Spleen (tissue), 11 donors: ENCODE measurements around the gene SSNA1. TPM values are rescaled to one million over a fixed set of nuclear protein-coding genes. Genes with fewer than 3 reads are reported as not detected.

Source experiments
- DNase-seq: peaks from one replicate; pipeline ENCODE4 v3.0.0-alpha.2; 2020
- H3K27ac ChIP-seq, 8 donors: fragments of 200-600 bp; sonication (generic) in 7 of 8; 1 replicate in 4 of 8; 2 replicates in 4 of 8; pipeline versions ENCODE4 v1.5.0 to v1.8.0; 2016 to 2021; ENCODE audit warnings: inconsistent platforms in 4 of 8, mild to moderate bottlenecking in 4 of 8, moderate library complexity in 1 of 8
- H3K27me3 ChIP-seq, 7 donors: fragments of 200-600 bp; sonication (generic) in 6 of 7; replicated peaks in 1 of 7; 1 replicate in 4 of 7; 2 replicates in 3 of 7; pipeline versions ENCODE4 v1.5.0 to v1.8.0; 2016 to 2021; ENCODE audit warnings: inconsistent platforms in 3 of 7, mild to moderate bottlenecking in 1 of 7
- H3K36me3 ChIP-seq, 6 donors: fragments of 200-600 bp; sonication (generic) in 5 of 6; 1 replicate in 4 of 6; 2 replicates in 2 of 6; pipeline versions ENCODE4 v1.5.0 to v1.8.0; 2016 to 2021; ENCODE audit warnings: inconsistent platforms in 2 of 6
- H3K4me1 ChIP-seq, 6 donors: fragments of 200-600 bp; sonication (generic) in 5 of 6; 1 replicate in 3 of 6; 2 replicates in 3 of 6; pipeline versions ENCODE4 v1.5.0 to v1.8.0; 2016 to 2021; ENCODE audit warnings: inconsistent platforms in 3 of 6
- H3K4me3 ChIP-seq, 8 donors: fragments of 200-600 bp; sonication (generic) in 7 of 8; 1 replicate in 4 of 8; 2 replicates in 4 of 8; pipeline versions ENCODE4 v1.5.0 to v1.8.0; 2016 to 2021; ENCODE audit warnings: inconsistent platforms in 4 of 8, mild to moderate bottlenecking in 4 of 8, moderate library complexity in 2 of 8
- H3K9me3 ChIP-seq, 8 donors: fragments of 200-600 bp; sonication (generic) in 7 of 8; 1 replicate in 4 of 8; 2 replicates in 4 of 8; pipeline versions ENCODE4 v1.5.0 to v1.8.0; 2016 to 2021; ENCODE audit warnings: inconsistent platforms in 4 of 8
- CTCF ChIP-seq, 11 experiments: fragments of 200-600 bp in 7 of 11; fragments of 450-650 bp in 4 of 11; sonication (generic) in 4 of 11; IDR thresholded peaks in 8 of 11; conservative IDR thresholded peaks in 3 of 11; 1 replicate in 7 of 11; 2 replicates in 4 of 11; pipeline versions ENCODE4 v1.4.0 to v1.8.0; 2016 to 2021; ENCODE audit warnings: antibody characterized with exemption in 11 of 11, inconsistent platforms in 4 of 11, mild to moderate bottlenecking in 1 of 11
- POLR2A ChIP-seq, 3 donors: fragments of 450-650 bp; IDR thresholded peaks; one replicate each; pipeline ENCODE4 v1.5.1; 2017; ENCODE audit warnings: antibody characterized with exemption in 3 of 3, mild to moderate bottlenecking in 1 of 3
- POLR2AphosphoS5 ChIP-seq, 3 donors: sonication (generic); formaldehyde crosslinking; IDR thresholded peaks; one replicate each; pipeline ENCODE4 v1.5.1; 2017; ENCODE audit warnings: antibody characterized with exemption in 3 of 3
- WGBS, 5 donors: extraction: QIAGEN DNeasy Blood & Tissue Kit in 3 of 5; methylation state at CpG; one replicate each; pipeline versions ENCODE4 v1.1.5 to v1.1.7; 2013 to 2018; 5-methylcytosine and 5-hydroxymethylcytosine counted together
- intact Hi-C: fragments of 100-400 bp; cut with DNase I; formaldehyde crosslinking; loops from one replicate; pipeline ENCODE4 v1.15.0; 2023; ENCODE audit warnings: low total_unique reads
- polyA plus RNA-seq, 3 donors: library from polyadenylated mRNA; stranded (reverse); fragments of 200-250 nt; gene quantifications; one replicate each; pipeline ENCODE4 v1.2.1, GENCODE V29; 2013
- total RNA-seq, 7 donors: library from RNA; depleted of rRNA in 3 of 7; stranded (reverse); fragments of >200 nt in 3 of 7; fragmentation: NEBNext Ultra II Directional in 4 of 7; extraction: Animal tissue kit (Norgen Biotek cat#: 25700) in 4 of 7; gene quantifications; one replicate each; pipeline versions ENCODE4 v1.1.0 to v1.2.1, GENCODE V29; 2016 to 2021
- donor health status: healthy with polysubstance abuse.
- donor health status: DM: no; HTN: no; CAD: no; lungs with moderate emphysema.
- donor health status: DM: no; HTN: no; CAD: no.
- donor health status: Bipolar disorder and iron deficiency.
- donor health status: healthy.
- donor health status: DM: no; HTN: no; CAD: no.
- donor health status: DM: yes; HTN: yes; CAD: no.

SSNA1 gene
- total and polyA plus RNA-seq, 10 donors, result 38.2 to 109 (median 48.0) TPM

DNA sequence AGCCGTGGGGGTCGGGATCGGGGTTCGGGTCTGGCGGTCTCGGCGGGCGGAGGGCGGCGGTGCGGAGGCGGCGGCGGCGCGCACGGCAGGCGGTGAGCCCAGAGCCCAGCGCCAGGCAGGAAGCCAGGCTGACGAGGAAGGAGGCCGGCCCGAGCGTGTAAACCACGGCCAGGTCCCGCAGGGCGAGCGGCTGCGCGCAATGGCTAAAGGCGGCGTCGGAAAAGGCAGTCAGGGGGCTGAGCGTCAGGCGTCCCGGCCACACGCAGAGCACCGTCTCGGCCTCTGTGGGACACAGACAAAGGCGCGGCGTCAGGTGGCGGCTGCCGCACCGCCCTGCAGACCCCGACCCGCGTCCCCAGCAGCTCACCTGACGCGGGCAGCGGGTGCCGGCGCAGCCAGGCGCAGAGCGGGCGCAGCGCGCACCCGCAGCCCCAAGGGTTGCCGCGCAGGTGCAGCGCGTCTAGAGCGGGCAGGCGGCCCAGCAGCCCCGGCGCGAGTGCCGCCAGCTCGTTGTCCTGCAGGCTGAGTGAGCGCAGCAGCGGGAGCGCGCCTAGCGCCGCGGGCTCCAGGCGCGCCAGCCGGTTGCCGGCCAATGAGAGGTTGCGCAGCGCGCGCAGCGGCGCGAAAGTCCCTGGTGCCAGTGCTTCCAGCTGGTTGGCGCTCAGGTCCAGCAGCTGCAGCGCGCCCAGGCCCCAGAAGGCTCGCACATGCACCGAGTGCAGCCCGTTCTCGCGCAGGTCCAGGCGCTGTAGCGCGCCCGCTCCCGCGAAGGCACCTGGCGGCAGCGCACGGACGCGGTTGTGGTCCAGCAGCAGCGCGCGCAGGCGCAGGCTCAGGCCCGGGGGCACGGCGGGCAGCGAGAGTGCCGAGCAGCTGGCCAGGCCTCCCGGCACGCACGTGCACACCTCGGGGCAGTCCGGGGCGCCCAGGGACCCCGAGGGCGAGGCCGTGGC lies 19.3 kb upstream of the SSNA1 start:
- intact Hi-C loops, result no loop called here
- peak overlapping the region; percentile 3 to 68 (median 36) for H3K4me3 ChIP-seq
- H3K27ac ChIP-seq, result no peak overlapping the region
- peaks cover 12 to 42% (median 34%) of the 10 kb centered on the region in 6 donors for H3K4me1 ChIP-seq
- TF ChIP-seq POLR2A (IDR thresholded peaks at IDR 0.05) (no peak), POLR2AphosphoS5 (IDR thresholded peaks at IDR 0.05) (no peak), CTCF (IDR thresholded peaks at IDR 0.05 in 8 of 11, conservative IDR thresholded peaks at IDR 0.05 in 3 of 11) (no peak)
- H3K9me3 ChIP-seq, result no peaks in the 10 kb centered on the region
- DNase-seq, result no peak
- 0 to 1% (median 1%) methylated on average over 2 to 124 of the region's 124 CpGs for WGBS, 5 donors
- peaks cover 13 to 100% (median 85%) of the 10 kb centered on the region in 7 donors for H3K27me3 ChIP-seq
- no peaks in the 10 kb centered on the region for H3K36me3 ChIP-seq

- TF ChIP-seq CTCF (IDR thresholded peaks at IDR 0.05 in 8 of 11, conservative IDR thresholded peaks at IDR 0.05 in 3 of 11) (no peak), POLR2A (IDR thresholded peaks at IDR 0.05) (no peak), POLR2AphosphoS5 (IDR thresholded peaks at IDR 0.05) (no peak)
- no peaks in the 10 kb centered on the region for H3K9me3 ChIP-seq
- DNase-seq, result no peak
- H3K4me1 ChIP-seq, result peaks cover 12 to 50% (median 35%) of the 10 kb centered on the region in 6 donors
- 12 to 23% (median 17%) methylated on average over 24 to 41 of the region's 41 CpGs for WGBS, 5 donors
- intact Hi-C loops, result no loop called here
- H3K27me3 ChIP-seq, result peaks cover 10 to 100% (median 78%) of the 10 kb centered on the region in 7 donors
- H3K27ac ChIP-seq, result no peak within 1 kb of the TSS
- H3K36me3 ChIP-seq, result no peaks in the 10 kb centered on the region
- H3K4me3 ChIP-seq, result peak within 1 kb of the TSS; percentile 3 to 68 (median 36)
These were observed 18.5 kb upstream of the SSNA1 start, which contains the start of gene LRRC26 for GRCh38 chr9:137169896-137170358. TSS of gene LRRC26 (minus strand) at chr9:137170051. CDS start at chr9:137169943, 108 bp downstream.

DNA sequence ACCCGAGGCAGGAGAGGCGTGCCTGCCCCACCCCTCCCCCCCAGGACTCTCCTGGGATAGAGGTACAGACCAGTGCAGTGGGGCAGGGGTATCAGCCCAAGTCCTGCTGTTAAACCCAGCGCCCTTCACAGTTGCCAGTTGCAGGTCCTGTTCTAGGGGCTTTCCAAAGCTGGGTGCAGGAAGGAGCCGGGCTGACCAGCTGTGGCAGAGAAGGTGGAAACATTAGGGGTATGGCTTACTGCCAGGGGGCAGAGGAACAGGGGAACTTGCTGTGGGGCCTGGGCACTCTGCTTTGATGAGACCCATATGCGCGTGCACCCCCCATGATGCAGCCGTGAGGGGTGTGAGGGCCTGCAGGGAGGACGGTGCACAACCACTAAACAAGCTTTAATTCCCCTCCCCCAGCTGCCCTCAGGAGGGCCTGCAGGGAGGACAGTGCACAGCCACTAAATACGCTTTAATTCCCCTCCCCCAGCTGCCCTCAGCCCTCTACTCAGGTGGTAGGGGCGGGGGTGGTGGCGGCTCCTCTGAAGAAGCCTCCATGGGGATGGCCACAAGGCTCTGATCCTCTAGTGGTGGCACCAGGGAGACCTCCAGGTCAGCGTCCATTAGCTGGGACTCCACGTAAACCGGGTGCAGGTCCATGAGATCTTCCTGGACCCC lies 17.9 kb upstream of the SSNA1 start:
- H3K27ac ChIP-seq, result no peak overlapping the region
- no peaks in the 10 kb centered on the region for H3K36me3 ChIP-seq
- no peak overlapping the region for H3K4me3 ChIP-seq
- DNase-seq, result no peak
- intact Hi-C loops, result no loop called here
- TF ChIP-seq POLR2A (IDR thresholded peaks at IDR 0.05) (no peak), POLR2AphosphoS5 (IDR thresholded peaks at IDR 0.05) (no peak), CTCF (IDR thresholded peaks at IDR 0.05 in 8 of 11, conservative IDR thresholded peaks at IDR 0.05 in 3 of 11) (no peak)
- peaks cover 10 to 100% (median 71%) of the 10 kb centered on the region in 7 donors for H3K27me3 ChIP-seq
- H3K9me3 ChIP-seq, result no peaks in the 10 kb centered on the region
- peaks cover 12 to 57% (median 35%) of the 10 kb centered on the region in 6 donors for H3K4me1 ChIP-seq
- WGBS, 5 donors, result 45 to 60% (median 52%) methylated on average over 13 to 14 of the region's 14 CpGs
